ENCODE measurements around the gene GCNA.
"Not testable (repeated sequence)": the region's sequence is repeated elsewhere in the genome, so short reads cannot be mapped to it uniquely, and the experiment has no call there.

The GCNA gene

DNA sequence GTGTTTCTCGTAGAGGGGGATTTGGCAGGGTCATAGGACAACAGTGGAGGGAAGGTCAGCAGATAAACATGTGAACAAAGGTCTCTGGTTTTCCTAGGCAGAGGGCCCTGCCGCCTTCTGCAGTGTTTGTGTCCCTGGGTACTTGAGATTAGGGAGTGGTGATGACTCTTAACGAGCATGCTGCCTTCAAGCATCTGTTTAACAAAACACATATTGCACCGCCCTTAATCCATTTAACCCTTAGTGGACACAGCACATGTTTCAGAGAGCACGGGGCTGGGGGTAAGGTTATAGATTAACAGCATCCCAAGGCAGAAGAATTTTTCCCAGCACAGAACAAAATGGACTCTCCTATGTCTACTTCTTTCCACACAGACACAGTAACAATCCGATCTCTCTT lies 66.2 kb downstream of the GCNA start:
- DNase-seq, result not testable (repeated sequence)

DNA sequence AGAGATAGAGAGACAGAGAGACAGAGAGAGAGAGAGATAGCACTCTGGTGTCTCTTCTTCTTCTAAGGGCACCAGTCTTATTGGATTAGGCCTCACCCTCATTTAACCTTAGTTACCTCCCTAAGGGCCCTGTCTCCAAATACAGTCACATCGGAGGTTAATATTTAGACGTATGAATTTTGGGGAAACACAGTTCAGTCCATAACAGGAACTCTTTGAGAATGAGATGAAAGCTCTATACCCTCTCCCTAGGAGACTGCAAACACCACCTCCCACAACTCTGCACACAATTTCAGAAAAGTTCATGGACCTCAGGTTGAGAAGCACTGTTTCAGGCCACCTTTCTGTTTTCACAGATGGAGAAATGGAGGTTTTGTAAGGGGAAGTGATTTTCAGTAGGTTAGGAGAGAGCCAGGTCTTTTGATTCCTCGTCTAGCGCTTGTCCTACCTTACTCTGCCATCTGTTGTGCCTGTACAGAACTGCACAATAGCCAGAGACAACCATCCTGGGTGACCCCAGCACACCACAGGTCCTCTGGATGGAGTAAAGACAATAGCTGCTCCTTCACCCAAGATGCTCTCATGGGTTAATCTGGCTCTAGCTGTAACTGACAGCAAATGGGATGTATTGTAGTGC lies 72.2 kb downstream of the GCNA start:
- DNase-seq, result peak; percentile 11

DNA sequence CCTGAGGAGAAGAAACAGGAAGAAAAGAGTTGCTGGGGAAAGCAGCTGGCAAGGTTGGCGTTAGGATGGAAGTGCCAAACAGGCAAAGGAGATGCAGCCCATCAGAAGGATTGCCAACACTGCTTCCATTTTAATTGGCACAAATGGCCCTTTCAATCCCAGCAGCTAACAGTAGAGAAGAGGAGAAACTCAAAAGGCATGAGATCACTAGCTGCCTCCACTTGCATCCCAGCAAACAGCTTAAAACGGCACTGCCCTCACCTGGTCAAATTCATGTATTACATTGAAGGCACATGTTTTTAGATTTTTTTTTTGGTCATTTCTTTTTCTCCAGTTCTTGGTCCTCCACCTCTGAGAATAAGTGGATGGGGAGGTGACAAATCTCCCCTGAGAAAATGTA lies 74.2 kb downstream of the GCNA start:
- peak; percentile 71 for DNase-seq

DNA sequence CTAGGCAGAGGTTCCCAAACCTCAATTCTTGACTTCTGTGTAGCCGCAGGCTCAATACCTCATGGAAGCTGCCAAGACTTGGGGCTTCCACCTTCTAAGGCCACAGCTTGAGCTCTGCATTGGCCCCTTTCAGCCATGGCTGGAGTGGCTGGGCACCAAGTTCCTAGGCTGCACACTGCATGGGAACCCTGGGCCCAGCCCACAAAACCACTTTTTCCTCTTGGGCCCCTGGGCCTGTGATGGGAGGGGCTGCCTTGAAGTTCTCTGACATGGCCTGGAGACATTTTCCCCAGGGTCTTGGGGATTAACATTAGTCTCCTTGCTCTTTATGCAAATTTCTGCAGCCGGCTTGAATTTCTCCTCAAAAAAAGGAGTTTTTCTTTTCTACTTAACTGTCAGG lies 75.1 kb downstream of the GCNA start:
- DNase-seq, result no peak

DNA sequence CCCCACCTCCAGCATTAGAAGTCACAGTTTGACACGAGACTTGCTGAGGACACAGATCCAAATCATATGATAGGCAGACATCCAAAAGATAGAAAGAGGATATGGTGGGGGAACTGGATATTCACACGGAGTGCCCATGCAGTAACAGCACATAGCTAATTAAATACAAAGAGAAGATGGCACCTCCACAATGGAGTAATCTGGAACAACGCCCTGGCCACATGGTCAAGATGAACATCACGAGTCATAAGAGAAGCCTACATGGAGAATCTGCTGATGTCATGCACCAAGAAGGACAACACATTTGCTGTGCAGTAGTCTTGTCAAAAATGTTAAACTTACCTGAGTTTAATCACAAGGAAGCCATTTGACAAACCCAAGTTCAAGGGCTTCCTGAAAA lies 79.0 kb downstream of the GCNA start:
- DNase-seq, result no peak

DNA sequence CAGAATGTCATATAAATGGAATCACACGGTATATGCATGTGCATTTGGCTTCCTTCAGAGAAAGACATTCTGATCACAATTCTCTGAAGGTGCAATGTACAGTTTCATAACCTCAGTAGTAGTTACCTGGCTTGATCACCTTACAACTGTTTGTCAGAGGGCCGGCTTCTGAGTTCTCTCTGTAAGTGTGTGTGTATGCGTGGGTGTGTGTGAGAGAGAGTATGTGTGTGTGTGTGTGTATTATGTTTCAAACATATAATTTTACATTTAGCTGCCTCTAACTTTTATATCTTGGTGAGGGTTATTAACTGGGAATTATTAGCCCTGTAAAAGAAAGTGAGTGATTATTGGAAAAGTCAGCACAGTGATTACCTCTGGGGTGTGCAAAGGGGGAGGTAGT lies 81.1 kb downstream of the GCNA start:
- DNase-seq, result no peak

DNA sequence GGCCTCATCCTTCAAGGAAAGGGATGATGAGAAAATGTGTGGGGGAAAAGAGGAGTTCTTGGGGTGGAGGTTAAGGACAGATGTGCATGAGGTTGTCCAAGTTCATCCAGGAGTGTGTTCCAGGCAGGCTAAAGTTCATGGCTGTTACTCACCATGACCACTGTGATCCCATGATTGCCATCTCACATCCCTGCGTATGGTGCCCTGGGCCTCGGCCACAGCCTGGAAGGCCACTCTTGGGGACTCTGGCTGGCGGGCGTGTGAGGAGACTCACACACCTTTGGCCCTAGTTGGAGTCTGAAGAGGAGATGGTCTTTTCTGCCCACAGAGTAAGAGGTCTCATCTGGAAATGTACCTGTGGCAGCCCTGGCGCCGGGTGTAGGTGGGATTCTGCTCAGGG lies 81.7 kb downstream of the GCNA start:
- no peak for DNase-seq

DNA sequence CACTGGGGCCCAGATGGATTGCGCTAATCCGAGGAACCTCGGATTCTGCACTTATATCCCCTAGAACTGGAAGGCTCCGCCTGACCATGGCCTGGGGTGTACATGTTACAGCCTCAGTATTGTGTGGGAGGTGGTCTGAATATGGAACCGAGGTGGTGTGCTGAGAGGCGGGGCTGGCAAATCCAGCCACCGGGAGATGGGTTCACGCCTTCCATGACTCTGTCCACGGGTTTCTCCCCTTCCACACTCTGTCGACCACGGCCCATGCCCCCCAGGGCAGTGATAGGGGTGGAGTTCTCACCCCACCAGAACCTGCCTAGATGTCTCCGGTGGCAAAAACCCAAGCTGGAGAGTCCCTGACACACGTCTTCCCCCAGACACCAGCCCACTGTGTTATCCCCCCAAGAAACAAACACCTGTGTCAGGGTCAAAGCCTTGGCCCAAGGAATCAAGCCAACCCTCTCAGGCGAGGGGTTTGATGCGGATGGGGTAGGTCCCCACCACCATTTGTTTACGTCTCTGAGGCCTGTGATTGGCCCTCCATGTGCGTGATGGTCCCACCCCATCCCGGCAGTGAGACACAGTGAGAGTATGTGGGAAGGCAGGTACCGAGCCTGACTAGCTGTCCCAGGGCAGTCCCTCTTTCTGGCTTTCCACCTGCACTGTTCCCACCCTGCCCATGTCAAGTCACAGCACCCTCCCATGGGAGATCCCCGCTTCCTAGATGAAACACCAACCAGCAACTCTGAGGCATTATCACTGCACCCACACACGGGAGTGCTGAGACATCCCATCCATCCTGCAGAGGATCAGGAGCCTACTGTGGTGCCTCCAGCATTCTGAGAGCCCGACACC lies 82.6 kb downstream of the GCNA start:
- no peak for DNase-seq

DNA sequence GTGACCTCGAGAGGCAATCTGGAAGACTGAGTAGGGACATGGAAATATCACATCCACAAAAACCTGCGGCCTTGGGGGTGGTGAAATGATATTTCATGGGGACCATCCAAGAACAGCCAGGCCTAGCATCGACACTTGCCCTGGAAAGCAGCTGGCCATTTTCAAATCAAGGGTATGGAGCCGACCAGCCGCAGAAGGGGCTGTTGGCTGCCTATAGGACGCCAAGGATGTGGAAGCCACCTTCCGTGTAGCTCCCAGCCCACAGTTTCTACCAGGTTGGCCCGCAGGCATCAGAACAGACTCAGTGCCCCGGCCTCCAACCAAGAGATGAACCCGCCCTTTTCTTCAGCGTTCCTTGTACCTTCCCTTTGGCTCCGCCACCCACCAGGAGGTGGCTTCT lies 83.7 kb downstream of the GCNA start:
- DNase-seq, result no peak

DNA sequence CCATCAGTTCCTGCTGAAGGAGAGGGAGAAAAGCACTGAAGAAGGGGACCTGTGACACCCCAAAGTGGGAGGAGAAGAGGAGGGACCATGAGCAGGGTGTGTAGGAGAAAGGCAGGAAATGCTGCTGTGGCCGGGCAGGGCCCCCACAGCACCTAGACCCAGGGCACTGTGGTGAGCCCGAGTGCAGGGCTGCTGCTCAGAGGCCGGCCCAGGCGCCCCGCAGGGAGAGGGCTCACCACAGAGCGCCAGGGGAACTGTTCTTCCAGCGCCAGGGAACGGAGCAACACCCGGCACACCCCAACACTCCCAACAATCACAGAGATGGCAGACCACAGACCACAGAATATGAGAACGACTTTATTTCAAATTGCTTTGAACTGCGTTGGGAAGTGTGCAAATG lies 84.4 kb downstream of the GCNA start:
- DNase-seq, result not testable (repeated sequence)
